ENCODE data around the gene NINL.

NINL gene

DNA sequence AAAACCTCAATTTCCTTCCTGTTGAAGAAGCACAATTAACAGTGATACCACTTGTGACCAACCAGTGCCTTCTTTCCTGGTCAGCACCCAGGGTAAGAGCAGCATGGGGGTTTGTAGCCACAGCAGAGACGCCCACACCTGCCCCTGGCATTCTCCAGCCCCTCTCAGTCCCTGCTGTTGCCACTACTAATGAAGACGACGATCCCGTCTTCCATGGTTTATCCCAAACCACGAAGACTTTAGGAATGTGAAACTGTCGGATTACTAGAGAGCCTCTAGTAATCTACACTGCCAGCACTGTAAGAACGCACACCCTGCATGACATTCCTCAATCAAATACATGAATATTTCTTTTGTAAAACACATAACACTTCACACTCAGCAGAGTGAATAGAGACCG lies 117.9 kb downstream of the NINL start:
- Histone ChIP-seq H3K27me3 (ENCODE audit: control insufficient read depth, low read length) (no peaks in the 10 kb centered on the region), H3F3A (ENCODE audit: control insufficient read depth, insufficient read depth) (no peaks in the 10 kb centered on the region), H3K4me2 (ENCODE audit: low read length) (no peak overlapping the region), H3K9me2 (replicated peaks; ENCODE audit: control insufficient read depth, low read length) (no peaks in the 10 kb centered on the region), H3K9me3 (ENCODE audit: control insufficient read depth, insufficient read depth, low read length) (no peaks in the 10 kb centered on the region), H3K4me3 (ENCODE audit: low read length) (no peak overlapping the region), H3K36me3 (ENCODE audit: control insufficient read depth, low read length) (no peaks in the 10 kb centered on the region), H3K4me1 (ENCODE audit: control insufficient read depth, low read length) (no peaks in the 10 kb centered on the region), H4K20me1 (ENCODE audit: control insufficient read depth, insufficient read depth, low read depth, low read length) (no peaks in the 10 kb centered on the region), H3K27ac (ENCODE audit: low read depth, low read length) (no peak overlapping the region), H3K79me2 (ENCODE audit: control insufficient read depth, low read length) (no peaks in the 10 kb centered on the region)
- TF ChIP-seq CTCF (IDR thresholded peaks at IDR 0.05; ENCODE audit: low read depth, low read length, poor library complexity, severe bottlenecking) (no peak), EZH2phosphoT487 (IDR thresholded peaks at IDR 0.05; ENCODE audit: borderline replicate concordance, low read length) (no peak)

DNA sequence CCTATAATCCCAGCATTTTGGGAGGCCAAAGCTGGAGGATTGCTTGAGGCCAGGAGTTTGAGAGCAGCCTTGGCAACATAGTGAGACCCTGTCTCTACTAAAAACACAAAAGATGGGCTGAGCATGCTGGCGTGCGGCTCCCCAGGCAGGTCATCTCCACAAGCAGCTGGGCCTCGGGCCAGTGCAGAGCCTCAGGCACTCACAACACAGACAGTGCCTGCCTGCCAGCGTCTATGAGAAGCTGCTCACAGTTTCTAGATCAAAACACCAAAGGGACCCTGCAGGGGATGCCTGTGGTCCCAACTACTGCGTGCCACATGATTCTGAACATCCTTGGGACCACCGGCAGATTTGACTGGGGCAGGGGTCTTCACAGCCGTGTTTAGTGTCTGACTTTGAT lies 118.5 kb downstream of the NINL start:
- H3K36me3 ChIP-seq (ENCODE audit: control insufficient read depth, low read length) = no peaks in the 10 kb centered on the region
- H3K27me3 ChIP-seq (ENCODE audit: control insufficient read depth, low read length) = no peaks in the 10 kb centered on the region
- H3K79me2 ChIP-seq (ENCODE audit: control insufficient read depth, low read length) = no peaks in the 10 kb centered on the region
- H3K4me3 ChIP-seq (ENCODE audit: low read length) = no peak overlapping the region
- H3K9me2 ChIP-seq (replicated peaks; ENCODE audit: control insufficient read depth, low read length) = no peaks in the 10 kb centered on the region
- no peaks in the 10 kb centered on the region for H4K20me1 ChIP-seq (ENCODE audit: control insufficient read depth, insufficient read depth, low read depth, low read length)
- no peak overlapping the region for H3K4me2 ChIP-seq (ENCODE audit: low read length)
- TF ChIP-seq CTCF (IDR thresholded peaks at IDR 0.05; ENCODE audit: low read depth, low read length, poor library complexity, severe bottlenecking) (no peak), EZH2phosphoT487 (IDR thresholded peaks at IDR 0.05; ENCODE audit: borderline replicate concordance, low read length) (no peak)
- no peaks in the 10 kb centered on the region for H3K9me3 ChIP-seq (ENCODE audit: control insufficient read depth, insufficient read depth, low read length)
- no peaks in the 10 kb centered on the region for H3K4me1 ChIP-seq (ENCODE audit: control insufficient read depth, low read length)
- H3K27ac ChIP-seq (ENCODE audit: low read depth, low read length) = no peak overlapping the region
- no peaks in the 10 kb centered on the region for H3F3A ChIP-seq (ENCODE audit: control insufficient read depth, insufficient read depth)

DNA sequence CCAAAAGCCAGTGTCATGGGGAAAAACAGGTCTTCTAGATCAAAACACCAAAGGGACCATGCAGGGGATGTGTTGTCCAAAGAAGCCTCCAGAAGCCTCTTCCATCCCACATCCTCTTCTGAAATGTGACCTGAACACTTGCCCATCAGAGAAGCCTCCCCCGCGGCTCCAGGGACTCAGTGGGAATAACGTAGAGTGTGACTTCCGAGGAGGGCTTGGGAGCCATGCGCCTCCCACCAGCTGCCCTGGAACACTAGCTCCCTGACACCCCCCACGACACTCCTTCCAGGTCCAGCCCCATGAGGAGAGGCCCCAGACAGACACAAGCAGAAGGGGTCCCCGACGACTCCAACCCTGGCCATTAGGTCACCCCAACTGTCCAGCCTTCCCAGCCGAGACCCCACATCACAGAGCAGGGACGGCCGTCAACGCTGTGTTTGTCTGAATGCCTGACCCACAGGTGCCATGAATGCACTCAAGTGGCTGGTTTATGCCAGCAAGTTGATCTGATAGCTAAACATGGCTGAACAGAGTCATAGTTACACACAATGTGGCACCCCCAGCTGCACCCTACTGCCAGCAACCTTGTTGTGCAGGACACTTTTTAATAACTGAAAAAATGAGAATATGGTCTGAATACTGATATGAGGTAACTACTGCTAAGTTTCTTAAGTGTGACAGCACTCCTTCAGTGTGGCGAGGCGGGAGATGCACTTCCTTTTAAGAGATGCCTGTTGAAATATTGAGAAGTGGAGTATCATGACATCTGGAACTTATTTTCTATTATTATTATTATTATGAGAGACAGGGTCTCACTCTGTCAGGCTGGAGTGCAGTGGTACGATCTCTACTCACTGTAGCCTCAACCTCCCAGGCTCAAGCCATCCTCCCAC lies 119.8 kb downstream of the NINL start:
- Histone ChIP-seq H3K79me2 (ENCODE audit: control insufficient read depth, low read length) (no peaks in the 10 kb centered on the region), H3K36me3 (ENCODE audit: control insufficient read depth, low read length) (no peaks in the 10 kb centered on the region), H4K20me1 (ENCODE audit: control insufficient read depth, insufficient read depth, low read depth, low read length) (no peaks in the 10 kb centered on the region), H3F3A (ENCODE audit: control insufficient read depth, insufficient read depth) (no peaks in the 10 kb centered on the region), H3K27me3 (ENCODE audit: control insufficient read depth, low read length) (no peaks in the 10 kb centered on the region), H3K27ac (ENCODE audit: low read depth, low read length) (no peak overlapping the region), H3K9me3 (ENCODE audit: control insufficient read depth, insufficient read depth, low read length) (no peaks in the 10 kb centered on the region), H3K4me1 (ENCODE audit: control insufficient read depth, low read length) (no peaks in the 10 kb centered on the region), H3K4me3 (ENCODE audit: low read length) (no peak overlapping the region), H3K4me2 (ENCODE audit: low read length) (no peak overlapping the region), H3K9me2 (replicated peaks; ENCODE audit: control insufficient read depth, low read length) (no peaks in the 10 kb centered on the region)
- TF ChIP-seq EZH2phosphoT487 (IDR thresholded peaks at IDR 0.05; ENCODE audit: borderline replicate concordance, low read length) (no peak), CTCF (IDR thresholded peaks at IDR 0.05; ENCODE audit: low read depth, low read length, poor library complexity, severe bottlenecking) (no peak)

Measured in DOHH2 (cell line).